GM21723 (cell line): ENCODE measurements around the gene MED8.

Source experiments
- ATAC-seq: cut with Tn5 transposase; IDR thresholded peaks from one replicate; pipeline ENCODE4 v1.9.1; 2021; ENCODE audit warnings: mild to moderate bottlenecking, moderate library complexity; ENCODE audit not compliant: unreplicated experiment

Gene MED8

GRCh38 chr1:43337588-43337987 lies 52.0 kb downstream of the MED8 start, which contains the start of gene MPL:
TSS of gene MPL (plus strand) at chr1:43337818. CDS start at chr1:43337849, 31 bp downstream.
- ATAC-seq, result no peak

GRCh38 chr1:43334453-43335205 lies 55.0 kb downstream of the MED8 start:
- no peak for ATAC-seq
